ENCODE results near the gene NPAS1.

DNA sequence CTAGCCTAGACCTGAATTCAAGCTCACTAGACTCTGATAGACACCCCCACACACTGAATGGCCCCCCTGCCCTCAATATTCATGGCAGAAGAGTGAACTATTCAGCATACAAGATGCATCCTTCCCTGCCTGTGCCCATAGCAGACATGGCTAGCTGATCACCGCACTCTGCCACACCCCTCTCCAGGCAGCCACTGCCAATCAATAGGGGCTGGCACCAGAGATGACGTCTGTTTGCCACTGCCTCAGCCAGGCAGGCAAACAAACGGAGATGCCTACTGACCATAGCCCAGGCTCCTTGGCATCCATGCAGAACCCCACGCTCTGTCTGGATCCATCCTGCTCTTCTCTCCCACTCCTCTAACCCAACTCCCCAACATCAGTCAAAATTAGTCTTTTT is 13.8 kb upstream of the NPAS1 start:
- TF ChIP-seq, protein P1, sequence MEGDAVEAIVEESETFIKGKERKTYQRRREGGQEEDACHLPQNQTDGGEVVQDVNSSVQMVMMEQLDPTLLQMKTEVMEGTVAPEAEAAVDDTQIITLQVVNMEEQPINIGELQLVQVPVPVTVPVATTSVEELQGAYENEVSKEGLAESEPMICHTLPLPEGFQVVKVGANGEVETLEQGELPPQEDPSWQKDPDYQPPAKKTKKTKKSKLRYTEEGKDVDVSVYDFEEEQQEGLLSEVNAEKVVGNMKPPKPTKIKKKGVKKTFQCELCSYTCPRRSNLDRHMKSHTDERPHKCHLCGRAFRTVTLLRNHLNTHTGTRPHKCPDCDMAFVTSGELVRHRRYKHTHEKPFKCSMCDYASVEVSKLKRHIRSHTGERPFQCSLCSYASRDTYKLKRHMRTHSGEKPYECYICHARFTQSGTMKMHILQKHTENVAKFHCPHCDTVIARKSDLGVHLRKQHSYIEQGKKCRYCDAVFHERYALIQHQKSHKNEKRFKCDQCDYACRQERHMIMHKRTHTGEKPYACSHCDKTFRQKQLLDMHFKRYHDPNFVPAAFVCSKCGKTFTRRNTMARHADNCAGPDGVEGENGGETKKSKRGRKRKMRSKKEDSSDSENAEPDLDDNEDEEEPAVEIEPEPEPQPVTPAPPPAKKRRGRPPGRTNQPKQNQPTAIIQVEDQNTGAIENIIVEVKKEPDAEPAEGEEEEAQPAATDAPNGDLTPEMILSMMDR (IDR thresholded peaks at IDR 0.05 in 8 of 11, conservative IDR thresholded peaks at IDR 0.05 in 3 of 11): no peak
- TF ChIP-seq POLR2AphosphoS5 (IDR thresholded peaks at IDR 0.05): no peak
